Stimulated activated CD4-positive, alpha-beta T cell treated with anti-CD3 and anti-CD28 coated beads, Interleukin-15, amount 100 ng/mL, for 48 hours (primary cell): Measurements from ENCODE around the gene GRIK1.

Experiments used
- DNase-seq, 2 donors: peaks; one replicate each; pipeline ENCODE4 v3.0.0-alpha.2; 2020; ENCODE audit warnings: low read depth in 2 of 2

GRIK1 gene

DNA sequence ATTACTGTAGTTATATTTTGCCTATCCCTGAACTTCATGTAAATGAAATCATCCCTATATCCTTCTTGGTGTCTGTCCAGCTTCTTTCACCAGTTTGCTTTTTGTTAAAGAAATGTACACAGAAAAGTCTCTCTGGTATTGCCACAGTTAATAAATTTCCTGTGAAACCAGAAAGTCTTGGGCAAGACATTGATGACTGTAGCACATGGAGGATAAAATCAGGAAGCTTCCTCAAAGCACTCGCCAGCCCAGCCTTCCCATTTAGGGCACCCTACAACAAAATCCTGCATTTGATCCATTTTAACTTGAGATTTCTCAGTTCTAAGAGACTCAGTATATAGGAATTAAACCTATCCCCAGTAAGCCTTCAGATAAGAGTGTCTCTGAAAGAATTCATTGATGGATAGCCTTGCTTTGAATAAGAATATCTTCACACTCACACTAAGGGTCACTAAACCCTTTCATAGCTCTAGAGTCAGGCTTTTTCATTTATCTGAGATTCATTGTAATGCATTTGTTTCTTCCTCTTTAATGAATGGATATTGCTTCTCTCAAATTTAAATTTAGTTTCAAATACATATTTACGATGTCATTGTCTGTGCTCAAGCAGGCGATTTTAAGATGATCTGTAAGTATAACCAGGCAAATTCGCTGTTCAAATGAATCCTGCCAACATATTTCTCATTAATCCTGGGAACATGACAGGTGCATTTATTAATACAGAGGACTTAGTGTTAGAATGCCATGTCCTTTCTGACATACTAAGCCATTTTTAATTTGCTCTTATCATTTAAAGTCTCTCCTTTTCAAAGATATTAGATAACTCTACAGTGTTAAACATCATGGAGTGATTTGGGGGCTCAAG, 153.1 kb downstream of the GRIK1 start:
- no peak for DNase-seq

DNA sequence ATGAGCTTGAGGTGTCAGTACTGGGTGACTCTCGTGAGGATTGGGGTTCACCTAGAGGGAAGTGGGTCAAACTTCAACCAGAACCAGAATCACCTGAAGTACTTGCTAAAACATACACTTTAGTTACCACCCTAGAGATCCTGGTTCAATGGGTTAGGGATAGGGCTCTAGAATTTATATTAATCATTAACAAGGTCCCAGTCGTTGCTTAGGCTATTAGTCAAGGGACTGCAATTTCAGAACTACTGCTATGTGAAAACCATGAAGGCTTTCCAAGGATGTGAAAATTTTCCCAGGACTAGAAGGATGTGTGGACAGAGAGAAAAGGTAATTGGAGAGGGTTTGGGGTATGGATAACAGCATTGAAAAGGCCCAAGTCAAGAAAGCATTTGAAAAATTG, 162.6 kb downstream of the GRIK1 start:
- no peak for DNase-seq

- DNase-seq: no peak
Measured at GRCh38 chr21:29775462-29775861, 164.3 kb downstream of the GRIK1 start.

DNA sequence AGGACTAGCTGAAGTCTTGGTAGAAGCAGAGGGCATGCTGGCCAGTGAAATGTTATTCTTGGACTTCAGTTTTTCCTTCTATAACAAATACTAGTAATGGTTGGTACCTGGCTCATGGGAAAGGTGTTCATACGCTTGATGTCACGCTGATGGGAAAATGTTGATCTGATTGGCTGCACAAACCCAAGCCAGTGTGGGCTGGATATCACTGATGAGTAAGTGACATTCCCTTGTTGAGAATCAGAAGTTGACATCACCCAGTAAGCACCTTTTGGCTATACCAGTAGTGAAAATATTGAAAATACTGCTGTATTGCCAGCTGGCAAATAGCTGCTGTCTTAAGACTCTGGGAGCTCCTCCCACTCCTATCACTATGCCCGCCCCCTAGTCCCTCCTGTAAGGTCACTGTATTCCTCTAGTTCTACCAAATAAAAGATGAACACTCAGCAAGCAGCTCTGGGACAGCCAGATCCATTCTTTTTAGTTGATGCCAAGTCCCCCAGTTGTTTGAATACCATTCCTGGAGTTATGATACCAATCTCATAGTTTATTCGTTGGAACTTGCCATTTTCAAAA, 168.2 kb downstream of the GRIK1 start:
- no peak for DNase-seq

DNA sequence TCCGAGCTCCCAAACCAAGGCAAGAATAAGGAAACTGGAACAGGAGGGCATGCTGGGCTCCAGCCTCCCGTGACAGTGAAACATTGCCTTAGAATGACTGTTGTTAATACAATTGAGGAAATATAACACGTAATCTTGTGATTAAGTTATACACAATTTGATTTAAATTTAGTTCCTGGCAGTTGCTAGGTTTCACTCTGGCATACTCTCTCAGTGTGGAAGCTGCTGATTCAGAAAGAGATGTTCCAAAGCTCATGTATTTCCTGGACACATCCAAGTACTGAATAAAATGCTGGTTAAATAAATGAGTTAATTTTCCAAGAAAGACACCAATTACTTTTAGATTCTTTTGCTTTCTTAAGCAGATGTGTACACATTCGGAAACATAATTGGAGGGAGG, 176.1 kb downstream of the GRIK1 start:
- no peak for DNase-seq

GRCh38 chr21:29762570-29763082, 177.2 kb downstream of the GRIK1 start:
- DNase-seq: no peak

DNA sequence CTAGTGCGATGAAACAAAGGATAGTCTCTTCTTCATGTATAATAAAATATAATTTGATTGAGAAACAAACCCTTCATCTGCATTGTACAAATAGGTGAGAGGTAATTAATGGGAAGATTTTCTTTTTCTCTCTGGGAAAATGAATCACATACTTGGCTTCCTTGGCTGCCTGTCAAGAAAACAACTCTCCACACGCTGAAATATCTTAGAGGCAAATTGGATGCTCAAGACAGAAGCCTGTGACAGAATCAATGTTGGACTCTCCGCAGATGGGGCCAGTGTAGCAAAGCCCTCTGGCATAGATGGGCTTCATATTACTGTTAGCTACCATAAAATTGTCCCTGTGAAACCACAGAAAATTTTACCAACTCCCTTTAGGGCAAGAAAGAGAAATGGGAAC, 186.6 kb downstream of the GRIK1 start:
- DNase-seq: no peak

DNA sequence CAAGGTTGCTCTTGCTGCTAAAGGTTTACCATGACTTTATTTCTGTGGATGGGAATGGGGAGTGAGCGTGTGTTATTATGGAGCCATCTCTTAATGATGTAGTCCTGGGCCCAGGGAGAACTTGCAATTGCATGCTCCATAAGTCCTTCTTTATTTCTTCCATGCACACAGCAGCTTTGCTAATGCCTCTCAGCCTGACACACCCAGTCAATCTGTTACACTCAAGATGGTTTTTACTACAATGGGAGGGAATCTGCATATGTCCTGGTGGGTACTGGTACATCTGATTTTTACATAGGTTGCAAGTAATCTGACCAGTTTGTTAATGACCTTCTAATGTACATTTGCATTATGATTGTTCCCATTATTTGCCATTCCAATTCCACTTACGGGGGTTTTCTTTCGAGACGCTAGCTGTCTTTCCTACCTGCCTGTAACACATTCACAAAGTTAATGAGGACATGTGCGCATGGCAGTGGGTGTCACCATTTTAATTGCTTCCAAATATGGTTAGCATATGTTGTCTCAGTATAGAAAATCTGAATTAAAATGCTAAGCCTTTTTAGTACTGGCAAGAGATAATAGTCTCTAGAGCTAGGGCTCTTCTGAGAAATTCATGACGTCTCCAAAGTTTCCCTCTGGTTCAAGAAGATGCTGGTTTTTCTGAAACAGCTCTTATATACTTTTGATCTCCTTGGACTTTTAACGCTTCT, 188.2 kb downstream of the GRIK1 start:
- no peak for DNase-seq

- DNase-seq: no peak
Measured at GRCh38 chr21:29749957-29750356, 189.8 kb downstream of the GRIK1 start.

GRCh38 chr21:29749223-29749622, 190.6 kb downstream of the GRIK1 start:
- DNase-seq: no peak

GRCh38 chr21:29748391-29749167, 191.2 kb downstream of the GRIK1 start:
- no peak for DNase-seq

DNA sequence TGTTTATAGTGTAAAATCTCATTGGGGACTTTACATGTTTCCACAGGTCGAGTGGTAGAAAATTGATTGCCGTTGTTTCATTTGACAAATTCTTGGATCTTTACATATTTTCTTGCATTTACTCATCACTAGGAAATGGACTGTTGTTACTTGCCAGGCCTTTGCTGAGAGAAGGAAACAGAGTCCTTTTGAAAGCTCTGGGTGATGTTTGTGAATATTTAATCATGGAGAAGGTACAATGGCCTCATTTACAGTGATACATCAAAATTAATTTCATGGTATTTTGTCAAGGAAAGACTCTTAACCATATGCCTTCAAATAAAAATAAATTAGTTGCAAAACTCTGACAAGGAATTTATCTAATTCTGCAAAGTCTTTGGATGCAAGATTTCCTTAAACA, 198.0 kb downstream of the GRIK1 start:
- DNase-seq: no peak

- no peak for DNase-seq
Measured at GRCh38 chr21:29739176-29739575, 200.6 kb downstream of the GRIK1 start.

- no peak for DNase-seq
Measured at GRCh38 chr21:29738730-29739129, 201.1 kb downstream of the GRIK1 start.

- DNase-seq: no peak
Measured at GRCh38 chr21:29737186-29737585, 202.6 kb downstream of the GRIK1 start.

- no peak for DNase-seq
Measured at GRCh38 chr21:29730281-29730680, 209.5 kb downstream of the GRIK1 start.

GRCh38 chr21:29726044-29726443, 213.8 kb downstream of the GRIK1 start:
- no peak for DNase-seq

DNA sequence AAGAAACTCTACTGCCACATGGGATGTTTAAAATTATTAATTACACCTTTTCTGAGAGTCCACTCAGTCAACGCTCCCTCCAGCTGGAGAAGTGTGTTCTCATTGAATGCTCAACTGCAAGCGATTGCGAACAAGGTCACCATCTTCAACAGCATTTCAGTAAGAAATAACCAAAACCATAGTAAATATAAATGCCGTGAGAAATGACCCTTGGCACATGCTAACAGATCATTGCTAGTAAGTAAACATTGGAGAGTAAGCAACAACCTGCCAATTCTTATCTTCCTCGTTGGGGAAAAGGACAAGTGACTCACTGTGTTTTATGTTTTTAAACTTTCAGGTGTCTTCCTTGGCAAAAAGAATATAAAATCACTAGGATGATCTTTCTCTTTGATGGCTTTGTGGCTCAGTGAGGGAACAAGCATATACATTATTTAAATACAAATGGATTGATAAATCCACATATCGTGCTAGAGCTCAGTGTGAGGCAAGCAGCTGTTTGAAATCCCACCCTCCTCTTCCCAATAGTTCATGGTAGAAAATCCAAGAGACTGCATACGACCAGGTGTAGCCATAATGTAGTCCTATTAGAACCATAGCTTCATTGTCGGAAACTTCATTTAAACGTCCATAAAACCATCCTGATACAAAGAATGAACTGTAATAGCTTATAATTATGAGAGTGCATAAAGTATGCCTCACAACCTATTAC, 214.6 kb downstream of the GRIK1 start:
- no peak for DNase-seq

DNA sequence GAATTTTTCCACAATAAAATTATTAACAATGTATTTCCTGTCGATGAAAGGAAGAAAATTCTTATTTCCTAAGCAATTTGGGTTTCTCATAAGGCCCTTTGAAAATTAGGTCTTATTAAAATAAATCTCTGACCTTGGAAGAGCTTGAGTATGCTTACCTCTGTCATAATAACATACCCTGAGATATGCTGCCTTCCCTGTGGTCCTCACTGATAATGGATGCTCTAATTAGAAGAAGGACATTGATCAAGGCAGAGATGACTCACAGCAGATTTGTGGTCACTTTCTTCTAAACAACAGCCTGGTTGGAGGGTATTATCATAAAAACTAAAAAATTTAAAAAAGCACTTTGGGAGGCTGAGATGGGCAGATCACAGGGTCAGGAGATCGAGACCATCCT, 217.8 kb downstream of the GRIK1 start:
- no peak for DNase-seq

- DNase-seq: no peak
Measured at GRCh38 chr21:29721221-29721620, 218.6 kb downstream of the GRIK1 start.

GRCh38 chr21:29719521-29719920, 220.3 kb downstream of the GRIK1 start:
- DNase-seq: no peak
